HG02678 (cell line): Measurements from ENCODE around the gene KHK.
"Not testable (repeated sequence)": the region's sequence is repeated elsewhere in the genome, so short reads cannot be mapped to it uniquely, and the experiment has no call there.

Experiments used
- ATAC-seq: cut with Tn5 transposase; IDR thresholded peaks from one replicate; pipeline ENCODE4 v1.9.1; 2021; ENCODE audit warnings: mild to moderate bottlenecking, moderate library complexity; ENCODE audit not compliant: unreplicated experiment

KHK gene

DNA sequence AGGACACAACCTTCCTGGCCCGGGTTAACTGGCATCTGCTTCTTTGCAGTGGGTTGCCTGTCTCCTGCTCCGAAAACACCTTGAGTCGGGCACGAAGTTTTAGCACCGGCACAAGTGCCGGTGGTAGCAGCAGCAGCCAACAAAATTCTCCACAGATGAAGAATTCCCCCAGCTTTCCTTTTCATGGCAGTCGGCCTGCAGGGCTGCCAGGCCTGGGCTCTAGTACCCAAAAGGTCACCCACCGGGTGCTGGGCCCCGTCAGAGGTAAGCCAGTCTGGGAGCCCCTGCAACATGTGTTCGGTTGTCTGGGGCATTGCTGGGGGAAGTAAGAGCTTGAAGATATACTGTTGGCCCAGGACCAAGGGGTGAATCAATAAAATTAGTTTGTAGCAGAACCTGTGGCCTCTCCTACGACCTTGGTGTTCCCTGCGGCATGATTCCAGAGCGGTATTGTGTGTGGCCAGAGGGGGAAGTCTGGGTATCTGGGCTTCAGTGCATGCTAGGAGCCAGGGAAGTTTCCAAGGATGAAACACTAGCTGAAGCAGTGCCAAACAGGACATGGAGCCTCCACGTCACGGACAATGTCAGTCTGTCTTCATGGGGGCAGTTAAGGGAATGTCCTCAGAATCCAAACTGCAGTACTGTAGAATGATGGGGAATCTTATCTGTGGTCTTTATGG, 27.3 kb upstream of the KHK start:
- no peak for ATAC-seq

- no peak for ATAC-seq
These were observed 26.2 kb upstream of the KHK start for GRCh38 chr2:27060323-27060722.

DNA sequence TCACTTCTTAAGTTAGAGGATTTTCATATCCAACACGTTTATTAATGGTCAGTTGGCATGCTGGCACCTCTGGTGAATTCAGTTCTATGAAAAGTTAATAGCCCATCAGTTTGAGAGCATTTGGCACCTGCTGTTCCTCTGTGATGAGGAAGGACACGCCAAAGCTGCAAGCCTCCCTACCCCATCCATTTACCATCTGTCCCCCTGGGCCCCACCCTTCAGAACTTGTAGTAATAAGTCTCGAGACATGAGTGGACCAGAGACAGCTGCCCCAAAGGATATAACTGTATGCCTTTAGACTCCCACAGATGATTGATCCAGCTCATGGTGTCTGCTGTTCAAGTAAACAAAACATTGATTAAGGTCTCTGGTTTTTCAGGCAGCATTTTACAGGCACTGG, 21.4 kb upstream of the KHK start:
- no peak for ATAC-seq

GRCh38 chr2:27067385-27067784, 19.2 kb upstream of the KHK start:
- no peak for ATAC-seq

DNA sequence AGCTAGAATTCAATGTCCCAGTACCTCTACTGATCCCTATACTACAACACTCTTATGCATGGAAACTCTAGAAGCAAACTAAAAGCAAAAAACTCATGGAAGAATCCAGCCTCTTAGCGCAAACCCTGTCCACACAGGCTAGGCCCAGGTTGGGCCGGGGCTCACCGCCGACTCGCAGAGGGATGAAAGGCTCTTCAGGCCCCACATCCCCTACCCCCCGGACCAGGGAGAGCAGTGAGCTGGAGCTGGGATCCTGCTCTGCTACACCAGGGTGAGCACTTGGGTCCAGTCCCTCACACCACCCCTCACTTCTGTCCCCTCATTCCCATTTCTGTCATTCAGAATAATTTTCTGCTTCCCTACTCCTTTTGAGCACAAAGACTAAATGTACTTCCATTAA, 17.1 kb upstream of the KHK start:
- ATAC-seq = no peak

- no peak for ATAC-seq
These were observed 16.5 kb upstream of the KHK start for GRCh38 chr2:27069961-27070618.

- ATAC-seq = no peak
These were observed 15.8 kb upstream of the KHK start for GRCh38 chr2:27070653-27071276.

DNA sequence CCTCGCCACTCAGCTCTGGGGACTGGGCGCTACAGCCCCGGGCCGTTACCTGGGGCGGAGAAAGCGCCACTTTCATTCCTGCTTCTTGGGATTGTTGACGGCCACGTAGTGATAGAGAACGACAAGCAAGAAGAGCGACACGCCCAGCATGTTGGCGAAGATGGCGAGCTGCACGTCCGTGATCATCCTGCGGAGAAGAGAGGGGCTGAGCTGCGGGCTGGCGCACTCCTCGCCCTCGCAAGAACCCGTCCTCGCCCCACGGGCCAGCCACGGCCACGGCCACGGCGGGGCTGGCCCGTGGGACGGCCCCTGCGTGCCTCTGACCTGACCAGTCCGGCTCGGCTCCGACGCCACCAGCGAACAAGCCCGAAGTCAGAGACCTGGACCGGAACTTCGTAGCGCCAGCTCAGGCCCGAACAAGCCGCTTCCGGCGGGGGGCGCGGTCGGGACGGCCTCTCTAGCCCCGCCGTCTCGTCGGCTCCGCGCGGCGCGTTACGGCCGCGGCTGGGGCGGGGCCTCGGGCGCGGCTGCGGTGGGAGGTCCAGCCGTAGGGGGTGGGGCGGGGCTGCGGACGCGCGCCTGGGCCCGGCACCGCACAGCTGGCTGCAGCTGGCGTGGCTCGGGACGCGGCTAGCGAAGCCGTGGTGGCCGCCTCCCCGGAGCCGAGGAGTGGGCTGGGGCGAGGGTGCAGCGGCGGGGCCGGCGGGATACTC, 15.1 kb upstream of the KHK start, which contains the start of gene OST4:
OST4 (minus strand) TSS at position 378 of the 713 bp plus-strand sequence.
- peak; percentile 90 for ATAC-seq

GRCh38 chr2:27071990-27072830, 14.4 kb upstream of the KHK start:
- ATAC-seq = peak; percentile 16

DNA sequence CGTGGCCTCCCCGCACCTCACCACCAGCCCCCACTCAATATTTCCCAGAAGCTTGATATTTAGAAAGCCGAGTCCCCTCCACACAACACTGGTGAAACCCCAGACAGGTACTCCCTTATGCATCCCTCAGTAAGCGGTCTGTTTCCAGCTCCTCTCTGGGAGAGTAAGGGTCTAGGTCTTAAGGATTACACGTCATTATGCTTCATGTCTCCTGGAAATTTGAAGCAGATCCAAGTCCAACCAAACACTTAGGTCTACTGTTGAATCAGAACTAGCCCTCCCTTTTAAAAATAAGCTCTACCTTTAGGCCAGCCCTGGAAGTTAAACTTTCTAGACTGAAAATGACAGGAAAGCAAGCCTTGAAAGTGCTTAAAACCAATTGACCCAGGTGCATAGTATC, 13.7 kb upstream of the KHK start:
- ATAC-seq = no peak

GRCh38 chr2:27073782-27074181, 12.8 kb upstream of the KHK start:
- no peak for ATAC-seq

DNA sequence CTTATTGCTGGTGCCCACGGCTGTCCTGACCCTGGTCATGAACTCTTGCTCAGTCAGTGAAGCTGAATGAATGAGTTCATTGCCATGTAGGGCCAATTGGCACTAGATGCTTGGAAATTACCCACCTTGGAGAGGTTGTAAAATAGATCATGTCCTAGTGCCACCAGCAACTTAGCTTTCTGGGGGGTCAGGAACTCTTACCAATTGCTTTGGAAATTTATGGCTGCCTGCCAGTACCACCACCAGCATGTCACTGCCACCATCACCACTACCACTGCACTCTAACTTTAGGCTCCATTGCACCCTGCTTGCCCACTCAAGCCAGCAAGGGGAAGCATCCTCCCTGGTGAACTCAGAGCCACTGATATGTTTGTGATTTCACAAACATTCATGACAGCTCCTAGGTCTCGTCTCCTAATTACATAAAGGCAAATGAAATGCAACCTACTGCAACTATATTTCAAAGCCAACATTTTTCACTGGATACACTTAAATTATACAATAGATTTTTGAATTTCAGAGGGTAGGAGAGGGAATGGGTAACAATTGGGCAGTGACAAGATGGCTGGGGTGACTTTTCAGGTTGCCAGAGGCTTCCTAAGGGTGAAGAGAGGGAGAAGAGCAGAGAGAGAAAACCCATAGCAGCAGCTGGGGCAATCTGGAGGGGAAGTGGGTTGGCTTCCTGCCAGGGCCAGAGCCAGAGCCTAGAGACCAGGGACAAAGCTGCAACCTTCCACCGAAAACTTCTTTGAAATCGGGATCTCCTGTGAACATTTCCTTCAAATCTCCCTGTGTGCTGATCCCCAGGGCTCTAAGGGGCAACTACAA, 11.6 kb upstream of the KHK start:
- ATAC-seq = no peak

- ATAC-seq = not testable (repeated sequence)
These were observed 11.1 kb upstream of the KHK start for GRCh38 chr2:27075566-27075871.

- ATAC-seq = no peak
These were observed 10.2 kb upstream of the KHK start for GRCh38 chr2:27076323-27076722.

DNA sequence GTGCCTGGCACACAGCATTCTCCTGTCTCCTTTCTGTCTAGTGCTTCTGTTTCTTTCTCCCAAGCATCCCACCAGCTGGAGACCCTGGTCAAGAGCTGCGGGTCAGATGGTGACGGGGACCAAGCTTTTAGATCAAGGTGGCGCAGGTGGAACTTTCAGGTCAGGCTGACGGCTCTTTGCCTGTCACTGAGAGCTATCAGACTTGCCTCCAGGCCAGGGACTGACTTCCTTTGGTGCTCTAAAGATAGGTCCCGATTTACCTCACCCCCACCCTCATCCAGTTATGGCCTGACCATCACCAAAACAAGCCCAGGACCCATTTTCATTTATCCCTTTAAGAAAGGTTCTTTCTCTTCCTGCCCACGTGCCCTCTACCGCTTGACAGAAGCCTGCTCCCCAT, 9.3 kb upstream of the KHK start:
- ATAC-seq = no peak

DNA sequence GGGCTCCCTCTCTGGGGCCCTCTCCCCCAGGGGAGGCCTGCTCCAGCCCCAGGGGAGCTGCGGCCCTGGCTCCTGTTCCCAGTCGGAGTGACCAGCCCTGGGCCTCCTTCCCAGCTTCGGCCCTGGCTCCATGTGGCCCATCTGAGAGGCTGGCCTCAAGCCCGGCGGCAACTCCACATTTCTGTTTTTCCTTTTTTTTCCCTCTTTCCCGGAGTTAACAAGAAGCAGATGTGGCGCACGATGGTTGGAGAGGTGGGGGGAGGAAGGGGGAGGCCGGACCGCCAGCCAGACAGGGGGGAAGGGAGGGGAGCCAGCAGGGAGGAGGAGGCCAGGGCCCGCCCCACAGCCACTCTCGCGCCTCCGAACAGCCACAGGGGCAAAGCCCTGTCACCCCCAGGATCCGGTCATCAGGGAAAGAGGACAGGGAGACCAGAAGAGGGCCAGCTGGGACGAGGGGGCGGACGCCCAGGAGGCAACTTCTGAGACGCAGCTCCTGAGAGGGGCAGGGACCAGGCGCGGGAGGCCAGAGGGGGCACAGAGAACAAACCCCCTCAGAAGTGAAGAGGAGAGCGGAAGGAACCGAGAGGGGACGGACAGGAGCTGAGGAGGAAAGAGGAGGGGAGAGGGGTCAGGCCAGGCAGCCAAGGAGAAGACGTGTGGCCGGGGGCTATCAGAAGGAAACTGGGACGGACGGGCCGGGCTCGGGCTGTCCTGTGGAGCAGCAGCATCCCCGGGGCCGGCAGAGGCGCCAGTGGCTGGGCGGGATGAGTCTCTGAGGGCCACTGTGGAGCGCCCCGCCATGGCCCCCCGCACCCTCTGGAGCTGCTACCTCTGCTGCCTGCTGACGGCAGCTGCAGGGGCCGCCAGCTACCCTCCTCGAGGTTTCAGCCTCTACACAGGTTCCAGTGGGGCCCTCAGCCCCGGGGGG, 8.0 kb upstream of the KHK start, which contains the start of gene EMILIN1:
EMILIN1 (plus strand) TSS at position 349 of the 928 bp plus-strand sequence; CDS start at position 800, 451 bp downstream.
- no peak for ATAC-seq

- ATAC-seq = no peak
These were observed 7.1 kb upstream of the KHK start for GRCh38 chr2:27079233-27080139.

DNA sequence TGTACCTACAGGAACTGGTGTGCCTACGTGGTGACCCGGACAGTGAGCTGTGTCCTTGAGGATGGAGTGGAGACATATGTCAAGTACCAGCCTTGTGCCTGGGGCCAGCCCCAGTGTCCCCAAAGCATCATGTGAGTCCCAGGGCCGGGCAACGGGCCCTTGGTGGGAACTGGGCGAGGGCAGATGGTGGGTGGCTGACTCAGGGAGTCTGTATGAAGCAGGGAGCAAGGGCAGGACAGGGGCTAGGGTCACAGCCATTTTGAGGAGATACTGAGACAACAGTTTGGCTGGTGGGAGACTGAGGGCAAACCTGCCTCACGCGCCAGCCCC, 6.5 kb upstream of the KHK start:
- no peak for ATAC-seq
